ENCODE data around the gene TDG. TPM values are rescaled to one million over a fixed set of nuclear protein-coding genes. Genes with fewer than 3 reads are reported as not detected.

Gene TDG
- total and polyA plus RNA-seq, 4 donors, result 5.0 to 18.7 (median 11.8) TPM

DNA sequence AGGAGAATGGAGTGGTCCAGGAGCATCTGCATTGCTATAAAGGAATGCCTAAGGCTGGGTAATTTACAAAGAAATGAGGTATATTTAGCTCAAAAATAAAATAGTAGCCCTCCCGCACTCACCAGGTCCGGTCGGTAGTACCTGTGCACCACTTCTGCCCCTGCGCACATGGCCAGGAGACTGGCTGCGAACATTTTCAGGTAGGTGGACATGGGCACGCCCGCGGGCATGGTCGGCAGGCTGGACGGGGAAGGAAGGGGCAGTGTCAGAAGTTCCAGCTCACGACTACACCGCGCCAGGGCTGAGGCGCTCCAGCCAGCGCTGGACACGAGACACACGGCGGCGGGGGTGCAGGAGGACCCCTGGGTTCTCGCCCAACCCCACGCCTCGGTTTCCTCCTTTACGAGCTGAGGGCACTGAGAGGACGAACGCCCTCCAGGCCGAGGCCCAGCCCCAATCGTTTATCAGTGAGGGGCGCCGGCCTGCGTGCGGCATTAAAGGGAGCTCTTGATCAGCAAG, 9.1 kb upstream of the TDG start:
- Histone ChIP-seq H3K9ac (ENCODE audit: low read depth in 1 of 2, low read length in 2 of 2) (peak overlapping the region; percentile 7 to 45), H3K27ac (ENCODE audit: low read depth in 1 of 2, low read length in 2 of 2) (peak overlapping the region; percentile 92 to 94), H3K4me1 (ENCODE audit: control insufficient read depth in 4 of 4, insufficient read depth in 4 of 4, low read length in 3 of 4) (peaks cover 5 to 16% (median 15%) of the 10 kb centered on the region in 4 donors), H3K36me3 (ENCODE audit: control insufficient read depth in 4 of 4, insufficient read depth in 3 of 4, low read depth in 1 of 4, low read length in 3 of 4) (peaks cover 0 to 23% (median 18%) of the 10 kb centered on the region in 4 donors), H3K27me3 (ENCODE audit: control insufficient read depth in 4 of 4, insufficient read depth in 4 of 4, low read length in 3 of 4) (no peaks in the 10 kb centered on the region), H3K9me3 (ENCODE audit: control insufficient read depth in 4 of 4, low read length in 3 of 4) (no peaks in the 10 kb centered on the region), H3K4me3 (ENCODE audit: low read depth in 1 of 3, low read length in 3 of 3) (peak overlapping the region; percentile 69 to 92 (median 76))
- TF ChIP-seq, protein P1, sequence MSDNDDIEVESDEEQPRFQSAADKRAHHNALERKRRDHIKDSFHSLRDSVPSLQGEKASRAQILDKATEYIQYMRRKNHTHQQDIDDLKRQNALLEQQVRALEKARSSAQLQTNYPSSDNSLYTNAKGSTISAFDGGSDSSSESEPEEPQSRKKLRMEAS (IDR thresholded peaks at IDR 0.05), result no peak
- TF ChIP-seq, protein P2, sequence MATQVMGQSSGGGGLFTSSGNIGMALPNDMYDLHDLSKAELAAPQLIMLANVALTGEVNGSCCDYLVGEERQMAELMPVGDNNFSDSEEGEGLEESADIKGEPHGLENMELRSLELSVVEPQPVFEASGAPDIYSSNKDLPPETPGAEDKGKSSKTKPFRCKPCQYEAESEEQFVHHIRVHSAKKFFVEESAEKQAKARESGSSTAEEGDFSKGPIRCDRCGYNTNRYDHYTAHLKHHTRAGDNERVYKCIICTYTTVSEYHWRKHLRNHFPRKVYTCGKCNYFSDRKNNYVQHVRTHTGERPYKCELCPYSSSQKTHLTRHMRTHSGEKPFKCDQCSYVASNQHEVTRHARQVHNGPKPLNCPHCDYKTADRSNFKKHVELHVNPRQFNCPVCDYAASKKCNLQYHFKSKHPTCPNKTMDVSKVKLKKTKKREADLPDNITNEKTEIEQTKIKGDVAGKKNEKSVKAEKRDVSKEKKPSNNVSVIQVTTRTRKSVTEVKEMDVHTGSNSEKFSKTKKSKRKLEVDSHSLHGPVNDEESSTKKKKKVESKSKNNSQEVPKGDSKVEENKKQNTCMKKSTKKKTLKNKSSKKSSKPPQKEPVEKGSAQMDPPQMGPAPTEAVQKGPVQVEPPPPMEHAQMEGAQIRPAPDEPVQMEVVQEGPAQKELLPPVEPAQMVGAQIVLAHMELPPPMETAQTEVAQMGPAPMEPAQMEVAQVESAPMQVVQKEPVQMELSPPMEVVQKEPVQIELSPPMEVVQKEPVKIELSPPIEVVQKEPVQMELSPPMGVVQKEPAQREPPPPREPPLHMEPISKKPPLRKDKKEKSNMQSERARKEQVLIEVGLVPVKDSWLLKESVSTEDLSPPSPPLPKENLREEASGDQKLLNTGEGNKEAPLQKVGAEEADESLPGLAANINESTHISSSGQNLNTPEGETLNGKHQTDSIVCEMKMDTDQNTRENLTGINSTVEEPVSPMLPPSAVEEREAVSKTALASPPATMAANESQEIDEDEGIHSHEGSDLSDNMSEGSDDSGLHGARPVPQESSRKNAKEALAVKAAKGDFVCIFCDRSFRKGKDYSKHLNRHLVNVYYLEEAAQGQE (IDR thresholded peaks at IDR 0.05), result no peak
- TF ChIP-seq, protein P3, sequence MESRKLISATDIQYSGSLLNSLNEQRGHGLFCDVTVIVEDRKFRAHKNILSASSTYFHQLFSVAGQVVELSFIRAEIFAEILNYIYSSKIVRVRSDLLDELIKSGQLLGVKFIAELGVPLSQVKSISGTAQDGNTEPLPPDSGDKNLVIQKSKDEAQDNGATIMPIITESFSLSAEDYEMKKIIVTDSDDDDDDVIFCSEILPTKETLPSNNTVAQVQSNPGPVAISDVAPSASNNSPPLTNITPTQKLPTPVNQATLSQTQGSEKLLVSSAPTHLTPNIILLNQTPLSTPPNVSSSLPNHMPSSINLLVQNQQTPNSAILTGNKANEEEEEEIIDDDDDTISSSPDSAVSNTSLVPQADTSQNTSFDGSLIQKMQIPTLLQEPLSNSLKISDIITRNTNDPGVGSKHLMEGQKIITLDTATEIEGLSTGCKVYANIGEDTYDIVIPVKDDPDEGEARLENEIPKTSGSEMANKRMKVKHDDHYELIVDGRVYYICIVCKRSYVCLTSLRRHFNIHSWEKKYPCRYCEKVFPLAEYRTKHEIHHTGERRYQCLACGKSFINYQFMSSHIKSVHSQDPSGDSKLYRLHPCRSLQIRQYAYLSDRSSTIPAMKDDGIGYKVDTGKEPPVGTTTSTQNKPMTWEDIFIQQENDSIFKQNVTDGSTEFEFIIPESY (IDR thresholded peaks at IDR 0.05), result no peak
- TF ChIP-seq TAF1 (conservative IDR thresholded peaks at IDR 0.05) (no peak), FOXA2 (IDR thresholded peaks at IDR 0.05) (no peak), FOXA1 (IDR thresholded peaks at IDR 0.05) (no peak), HNF4A (conservative IDR thresholded peaks at IDR 0.05) (no peak), RAD21 (IDR thresholded peaks at IDR 0.05) (no peak), YY1 (IDR thresholded peaks at IDR 0.05) (no peak), RXRA (IDR thresholded peaks at IDR 0.05) (no peak), GABPA (IDR thresholded peaks at IDR 0.05 in 1 of 2, conservative IDR thresholded peaks at IDR 0.05 in 1 of 2) (no peak), NR2F2 (IDR thresholded peaks at IDR 0.05) (no peak), SP1 (IDR thresholded peaks at IDR 0.05) (no peak)
- TF ChIP-seq, protein P4, sequence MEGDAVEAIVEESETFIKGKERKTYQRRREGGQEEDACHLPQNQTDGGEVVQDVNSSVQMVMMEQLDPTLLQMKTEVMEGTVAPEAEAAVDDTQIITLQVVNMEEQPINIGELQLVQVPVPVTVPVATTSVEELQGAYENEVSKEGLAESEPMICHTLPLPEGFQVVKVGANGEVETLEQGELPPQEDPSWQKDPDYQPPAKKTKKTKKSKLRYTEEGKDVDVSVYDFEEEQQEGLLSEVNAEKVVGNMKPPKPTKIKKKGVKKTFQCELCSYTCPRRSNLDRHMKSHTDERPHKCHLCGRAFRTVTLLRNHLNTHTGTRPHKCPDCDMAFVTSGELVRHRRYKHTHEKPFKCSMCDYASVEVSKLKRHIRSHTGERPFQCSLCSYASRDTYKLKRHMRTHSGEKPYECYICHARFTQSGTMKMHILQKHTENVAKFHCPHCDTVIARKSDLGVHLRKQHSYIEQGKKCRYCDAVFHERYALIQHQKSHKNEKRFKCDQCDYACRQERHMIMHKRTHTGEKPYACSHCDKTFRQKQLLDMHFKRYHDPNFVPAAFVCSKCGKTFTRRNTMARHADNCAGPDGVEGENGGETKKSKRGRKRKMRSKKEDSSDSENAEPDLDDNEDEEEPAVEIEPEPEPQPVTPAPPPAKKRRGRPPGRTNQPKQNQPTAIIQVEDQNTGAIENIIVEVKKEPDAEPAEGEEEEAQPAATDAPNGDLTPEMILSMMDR (IDR thresholded peaks at IDR 0.05; ENCODE audit: low read depth, low read length, missing input control), result no peak
- DNase-seq (ENCODE audit: low spot score), result no peak
- WGBS, result under 1% methylated on average over 31 of the region's 31 CpGs

DNA sequence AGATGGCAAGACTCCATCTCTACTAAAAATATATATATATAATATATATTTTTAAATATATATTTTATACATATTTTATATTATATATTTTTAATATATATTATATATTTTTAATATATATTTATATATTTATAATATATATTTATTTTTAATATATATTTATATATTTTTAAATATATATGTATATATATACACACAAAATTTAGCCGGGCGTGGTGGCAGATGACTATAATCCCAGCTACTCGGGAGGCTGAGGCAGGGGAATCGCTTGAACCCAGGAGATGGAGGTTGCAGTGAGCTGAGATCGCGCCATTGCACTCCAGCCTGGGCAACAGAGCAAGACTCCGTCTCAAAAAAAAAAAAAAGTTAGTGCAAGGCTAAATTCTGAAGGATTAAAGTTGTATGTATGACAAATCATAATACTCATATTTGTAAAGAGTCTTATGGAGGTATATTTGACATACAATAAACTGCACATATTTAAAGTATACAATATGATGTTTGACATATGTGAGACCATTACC, 7.7 kb upstream of the TDG start:
- WGBS, result 94% methylated on average over 7 of the region's 7 CpGs
- DNase-seq (ENCODE audit: low spot score), result no peak
- H3K9me3 ChIP-seq (ENCODE audit: control insufficient read depth in 4 of 4, low read length in 3 of 4), result no peaks in the 10 kb centered on the region
- H3K4me3 ChIP-seq (ENCODE audit: low read depth in 1 of 3, low read length in 3 of 3), result peak overlapping the region in 1 of 3 donors; percentile 69
- H3K27me3 ChIP-seq (ENCODE audit: control insufficient read depth in 4 of 4, insufficient read depth in 4 of 4, low read length in 3 of 4), result no peaks in the 10 kb centered on the region
- H3K36me3 ChIP-seq (ENCODE audit: control insufficient read depth in 4 of 4, insufficient read depth in 3 of 4, low read depth in 1 of 4, low read length in 3 of 4), result peaks cover 0 to 11% (median 9%) of the 10 kb centered on the region in 4 donors
- H3K9ac ChIP-seq (ENCODE audit: low read depth in 1 of 2, low read length in 2 of 2), result no peak overlapping the region
- peak overlapping the region in 1 of 2 donors; percentile 94 for H3K27ac ChIP-seq (ENCODE audit: low read depth in 1 of 2, low read length in 2 of 2)
- peaks cover 5 to 16% (median 15%) of the 10 kb centered on the region in 4 donors for H3K4me1 ChIP-seq (ENCODE audit: control insufficient read depth in 4 of 4, insufficient read depth in 4 of 4, low read length in 3 of 4)
- TF ChIP-seq, protein P2 (IDR thresholded peaks at IDR 0.05), result no peak
- TF ChIP-seq, protein P1 (IDR thresholded peaks at IDR 0.05), result no peak

Data from liver (tissue), 9 donors.